ENCODE data around the gene POLR1E.
"Not testable (repeated sequence)": the region's sequence is repeated elsewhere in the genome, so short reads cannot be mapped to it uniquely, and the experiment has no call there.

POLR1E gene

DNA sequence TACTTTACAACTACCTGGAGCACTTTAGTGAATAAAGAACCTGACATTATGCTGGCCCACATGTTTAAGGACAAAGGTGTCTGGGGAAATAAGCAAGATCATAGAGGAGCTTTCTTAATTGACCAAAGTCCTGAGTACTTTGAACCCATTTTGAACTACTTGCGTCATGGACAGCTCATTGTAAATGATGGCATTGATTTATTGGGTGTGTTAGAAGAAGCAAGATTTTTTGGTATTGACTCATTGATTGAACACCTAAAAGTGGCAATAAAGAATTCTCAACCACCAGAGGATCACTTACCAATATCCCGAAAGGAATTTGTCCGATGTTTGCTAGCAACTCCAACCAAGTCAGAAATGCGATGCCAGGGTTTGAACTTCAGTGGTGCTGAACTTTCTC, 8.3 kb upstream of the POLR1E start:
- not testable (repeated sequence) for H3K9me3 Mint-ChIP-seq, H3K27ac Mint-ChIP-seq, H3K4me3 Mint-ChIP-seq, H3K36me3 Mint-ChIP-seq, H3K4me1 Mint-ChIP-seq
- H3K27me3 Mint-ChIP-seq: peaks cover 13% of the 10 kb centered on the region

DNA sequence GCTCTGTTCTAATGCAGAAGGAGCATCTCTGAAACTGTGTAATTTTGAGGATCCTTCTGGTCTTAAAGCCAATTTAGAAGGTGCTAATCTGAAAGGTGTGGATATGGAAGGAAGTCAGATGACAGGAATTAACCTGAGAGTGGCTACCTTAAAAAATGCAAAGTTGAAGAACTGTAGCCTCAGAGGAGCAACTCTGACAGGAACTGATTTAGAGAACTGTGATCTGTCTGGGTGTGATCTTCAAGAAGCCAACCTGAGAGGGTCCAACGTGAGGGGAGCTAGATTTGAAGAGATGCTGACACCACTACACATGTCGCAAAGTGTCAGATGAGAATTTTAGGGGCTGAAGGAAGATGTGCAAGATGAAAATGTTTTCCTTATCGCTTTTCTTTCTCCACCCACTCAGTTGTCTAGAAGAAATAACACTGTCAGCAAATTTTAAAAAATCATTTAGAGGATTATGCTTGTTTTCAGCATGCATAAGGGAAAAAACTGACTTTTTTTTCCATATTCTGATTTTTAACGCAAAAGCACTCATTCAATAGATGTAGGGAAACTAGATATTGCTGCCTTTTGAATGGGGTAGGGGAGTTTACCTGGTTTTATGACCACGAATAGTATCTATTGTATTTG, 7.6 kb upstream of the POLR1E start:
- H3K36me3 Mint-ChIP-seq, H3K27ac Mint-ChIP-seq, H3K4me1 Mint-ChIP-seq, H3K4me3 Mint-ChIP-seq, H3K9me3 Mint-ChIP-seq: not testable (repeated sequence)
- H3K27me3 Mint-ChIP-seq: peaks cover 13% of the 10 kb centered on the region

DNA sequence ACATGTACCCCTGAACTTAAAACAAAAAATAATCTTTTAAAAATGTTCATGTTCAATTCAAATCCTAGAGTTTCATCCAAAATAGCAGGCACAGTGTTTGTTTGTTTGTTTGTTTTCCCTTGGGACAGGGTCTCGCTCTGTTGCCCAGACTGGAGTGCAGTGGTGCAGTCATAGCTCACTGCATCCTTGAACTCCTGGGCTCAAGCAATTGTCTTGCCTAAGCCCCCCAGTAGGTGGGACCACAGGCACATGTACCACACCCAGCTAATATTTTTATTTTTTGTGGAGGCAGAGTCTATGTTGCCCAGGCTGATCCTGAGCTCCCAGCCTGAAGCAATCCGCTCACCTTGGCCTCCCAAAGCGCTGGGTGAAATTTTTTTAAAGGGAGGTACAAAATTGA, 5.0 kb upstream of the POLR1E start:
- H3K27me3 Mint-ChIP-seq: peaks cover 13% of the 10 kb centered on the region
- no peaks in the 10 kb centered on the region for H3K9me3 Mint-ChIP-seq
- no peak overlapping the region for H3K27ac Mint-ChIP-seq
- H3K4me3 Mint-ChIP-seq: no peak overlapping the region
- H3K4me1 Mint-ChIP-seq: peaks cover 10% of the 10 kb centered on the region
- no peaks in the 10 kb centered on the region for H3K36me3 Mint-ChIP-seq

DNA sequence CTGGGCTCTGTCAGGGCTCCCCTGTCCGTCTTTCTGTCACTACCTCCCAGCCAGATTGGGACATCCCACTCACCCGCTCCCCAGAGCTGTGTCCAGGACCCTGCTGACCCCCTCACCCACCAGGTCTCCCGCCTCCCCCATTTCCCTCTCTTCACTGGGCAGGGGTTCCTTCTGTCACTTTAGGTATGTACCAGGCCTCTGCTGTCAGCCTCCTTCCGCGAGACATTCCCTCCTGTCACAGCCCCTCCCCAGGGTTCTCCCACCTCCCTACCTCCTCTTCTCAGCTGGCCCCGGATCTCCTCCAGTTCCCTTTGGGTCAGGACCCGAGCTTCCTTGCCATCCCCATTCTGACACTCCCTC, 488 bp downstream of the POLR1E start:
- Mint-ChIP-seq H3K9me3 (no peaks in the 10 kb centered on the region), H3K27ac (peak overlapping the region; percentile 83), H3K27me3 (peaks cover 6% of the 10 kb centered on the region), H3K4me1 (peaks cover 46% of the 10 kb centered on the region), H3K4me3 (peak overlapping the region; percentile 93), H3K36me3 (peaks cover 7% of the 10 kb centered on the region)

DNA sequence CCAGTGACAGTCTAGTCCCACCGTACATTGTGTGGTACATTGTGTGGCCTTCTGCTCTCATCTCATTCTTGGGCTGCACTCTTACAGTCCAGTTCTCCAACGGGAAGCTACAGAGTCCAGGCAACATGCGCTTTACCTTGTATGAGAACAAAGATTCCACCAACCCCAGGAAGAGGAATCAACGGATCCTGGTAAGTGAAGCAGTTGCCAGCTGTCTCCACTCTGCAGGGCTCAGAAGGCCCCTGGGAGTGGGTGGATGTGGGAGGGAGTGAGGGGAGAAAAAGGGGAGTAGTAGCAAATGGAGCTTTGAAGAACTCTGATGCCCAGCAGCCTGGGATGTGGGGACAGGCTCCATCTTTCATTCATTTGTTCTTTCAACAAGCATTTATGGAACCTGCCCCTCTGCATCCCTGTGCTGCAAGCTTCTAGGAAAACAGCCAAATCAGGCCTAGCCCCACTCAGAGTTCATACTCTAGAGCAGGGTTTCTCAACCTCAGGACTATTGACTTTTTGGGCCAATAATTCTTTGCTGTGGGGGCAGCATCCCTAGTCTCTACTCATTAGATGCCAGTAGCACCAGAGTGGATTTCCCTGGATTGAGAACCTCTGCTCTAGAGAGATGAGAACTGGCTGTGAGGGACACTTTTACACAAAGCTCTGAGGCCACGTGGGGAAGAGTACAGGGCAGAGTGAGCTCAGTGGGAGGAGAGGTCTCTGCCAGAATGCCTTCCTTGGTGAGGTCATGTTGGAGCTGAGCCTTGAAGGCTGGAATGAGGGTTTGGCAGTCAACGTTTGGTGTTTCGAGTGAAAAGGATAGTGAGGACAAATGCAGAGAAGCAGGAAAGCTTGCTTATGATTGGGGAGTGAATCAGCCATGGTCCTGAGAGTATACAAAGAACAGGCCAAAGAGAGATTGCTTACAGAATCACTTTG, 1.1 kb downstream of the POLR1E start:
- no peaks in the 10 kb centered on the region for H3K27me3 Mint-ChIP-seq
- H3K9me3 Mint-ChIP-seq: no peaks in the 10 kb centered on the region
- peaks cover 49% of the 10 kb centered on the region for H3K4me1 Mint-ChIP-seq
- H3K27ac Mint-ChIP-seq: peak overlapping the region; percentile 83
- H3K4me3 Mint-ChIP-seq: peak overlapping the region; percentile 93
- H3K36me3 Mint-ChIP-seq: peaks cover 7% of the 10 kb centered on the region

DNA sequence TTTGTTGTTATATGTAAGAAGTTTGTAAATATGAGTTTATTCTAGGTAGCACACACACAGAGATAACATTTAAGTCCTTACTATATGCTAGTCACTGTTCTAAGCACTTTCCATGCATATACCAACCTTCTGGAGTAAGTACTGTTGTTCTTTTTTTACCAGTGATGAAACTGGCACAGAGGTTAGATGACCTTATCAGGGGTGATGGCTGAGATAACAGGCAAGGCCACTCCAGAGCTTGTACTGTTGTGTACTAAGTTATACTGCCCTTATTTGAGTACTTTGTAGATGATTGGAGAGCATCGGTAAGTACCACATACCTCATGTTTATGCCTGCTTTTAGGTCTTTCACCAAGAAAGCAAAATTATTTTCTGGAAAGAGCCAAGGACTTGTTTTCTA, 6.2 kb downstream of the POLR1E start:
- no peak overlapping the region for H3K4me3 Mint-ChIP-seq
- H3K36me3 Mint-ChIP-seq: peaks cover 19% of the 10 kb centered on the region
- H3K4me1 Mint-ChIP-seq: peaks cover 36% of the 10 kb centered on the region
- H3K27ac Mint-ChIP-seq: no peak overlapping the region
- H3K27me3 Mint-ChIP-seq: no peaks in the 10 kb centered on the region
- no peaks in the 10 kb centered on the region for H3K9me3 Mint-ChIP-seq

DNA sequence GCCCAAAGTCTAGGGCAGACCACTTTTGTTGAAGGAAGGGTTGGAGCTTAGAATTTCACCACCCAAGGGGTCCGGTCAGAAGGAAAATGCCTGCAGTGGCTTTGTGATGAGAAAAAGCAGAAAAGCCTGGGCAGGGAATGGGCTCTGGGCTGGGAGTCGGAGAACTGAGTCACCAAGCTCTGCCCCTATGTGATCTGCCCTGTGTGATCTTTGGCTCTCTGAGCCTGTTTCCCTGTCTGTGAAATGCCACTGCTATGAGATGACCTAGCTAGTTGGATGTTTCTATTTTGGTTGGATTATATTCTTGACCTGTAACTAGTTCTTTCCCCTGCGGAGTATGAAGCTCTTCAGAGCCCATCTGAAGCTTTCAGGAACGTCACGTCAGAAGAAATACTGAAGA, 9.8 kb downstream of the POLR1E start:
- H3K9me3 Mint-ChIP-seq: no peaks in the 10 kb centered on the region
- peaks cover 18% of the 10 kb centered on the region for H3K36me3 Mint-ChIP-seq
- no peak overlapping the region for H3K27ac Mint-ChIP-seq
- peaks cover 11% of the 10 kb centered on the region for H3K4me1 Mint-ChIP-seq
- no peaks in the 10 kb centered on the region for H3K27me3 Mint-ChIP-seq
- H3K4me3 Mint-ChIP-seq: no peak overlapping the region

DNA sequence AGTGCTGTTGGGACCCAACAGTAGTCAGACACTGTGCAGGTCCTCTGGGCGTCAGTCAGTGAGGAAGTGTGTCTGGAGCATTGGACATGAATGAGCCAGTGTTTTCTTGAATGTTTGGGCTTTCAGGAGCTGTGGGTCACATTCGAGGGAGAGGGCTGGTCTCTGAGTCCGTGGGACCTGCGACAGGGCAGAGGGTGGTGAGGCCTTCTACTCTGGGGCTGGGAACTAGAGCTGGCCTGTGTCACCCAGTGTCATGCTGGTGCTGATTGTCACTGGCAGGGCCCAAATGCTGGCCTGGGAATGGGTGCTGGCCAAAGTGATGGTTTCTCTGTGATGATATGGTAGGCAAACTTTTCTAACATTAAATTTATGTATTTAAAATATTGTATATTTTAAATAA, 10.3 kb downstream of the POLR1E start:
- Mint-ChIP-seq H3K4me1 (peaks cover 6% of the 10 kb centered on the region), H3K27me3 (no peaks in the 10 kb centered on the region), H3K9me3 (no peaks in the 10 kb centered on the region), H3K4me3 (no peak overlapping the region), H3K36me3 (peaks cover 18% of the 10 kb centered on the region), H3K27ac (no peak overlapping the region)

DNA sequence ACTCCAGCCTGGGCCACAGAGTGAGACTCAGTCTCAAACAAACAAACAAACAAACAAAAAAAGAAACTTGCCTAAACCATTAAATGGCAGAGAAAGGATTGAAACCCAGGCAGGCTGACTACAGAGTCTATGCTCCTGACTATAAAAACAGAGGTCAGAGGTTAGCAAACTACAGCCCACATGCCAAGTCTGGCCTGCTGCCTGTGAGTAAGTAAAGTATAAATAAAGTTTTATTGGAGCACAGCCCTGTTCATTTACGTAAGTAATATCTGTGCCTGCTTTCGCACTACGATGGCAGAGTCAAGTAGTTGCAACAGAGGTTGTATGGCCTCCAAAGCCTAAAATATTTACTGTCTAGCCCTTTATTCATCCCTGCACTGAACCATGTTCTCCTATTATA, 11.6 kb downstream of the POLR1E start:
- Mint-ChIP-seq H3K27ac (no peak overlapping the region), H3K4me3 (no peak overlapping the region), H3K27me3 (no peaks in the 10 kb centered on the region)

DNA sequence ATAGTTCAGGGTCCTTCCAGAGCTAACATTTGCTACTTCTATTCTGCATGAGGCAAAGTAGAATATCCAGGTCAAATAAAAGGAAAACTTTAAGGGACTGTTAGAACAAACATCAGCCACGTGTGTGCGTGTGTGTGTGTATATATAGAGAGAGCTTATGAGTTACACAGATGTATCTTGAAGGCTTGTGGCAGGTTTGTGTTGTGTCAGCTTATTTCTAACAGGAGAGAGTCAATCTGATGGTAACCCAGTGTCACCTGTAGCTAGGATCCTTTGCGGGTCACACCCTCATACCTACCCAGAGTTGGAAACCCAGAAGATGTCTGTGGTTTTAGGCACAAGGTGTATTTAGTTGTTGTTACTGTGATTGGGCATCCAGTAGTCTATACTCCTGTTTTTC, 12.7 kb downstream of the POLR1E start:
- H3K4me3 Mint-ChIP-seq: no peak overlapping the region
- H3K4me1 Mint-ChIP-seq: peaks cover 6% of the 10 kb centered on the region
- H3K27me3 Mint-ChIP-seq: no peaks in the 10 kb centered on the region
- H3K27ac Mint-ChIP-seq: no peak overlapping the region
- peaks cover 21% of the 10 kb centered on the region for H3K36me3 Mint-ChIP-seq
- H3K9me3 Mint-ChIP-seq: no peaks in the 10 kb centered on the region

More for the DNA sequence above, 11.6 kb downstream of the POLR1E start:
- no peaks in the 10 kb centered on the region for H3K9me3 Mint-ChIP-seq
- peaks cover 22% of the 10 kb centered on the region for H3K36me3 Mint-ChIP-seq
- H3K4me1 Mint-ChIP-seq: no peaks in the 10 kb centered on the region

DNA sequence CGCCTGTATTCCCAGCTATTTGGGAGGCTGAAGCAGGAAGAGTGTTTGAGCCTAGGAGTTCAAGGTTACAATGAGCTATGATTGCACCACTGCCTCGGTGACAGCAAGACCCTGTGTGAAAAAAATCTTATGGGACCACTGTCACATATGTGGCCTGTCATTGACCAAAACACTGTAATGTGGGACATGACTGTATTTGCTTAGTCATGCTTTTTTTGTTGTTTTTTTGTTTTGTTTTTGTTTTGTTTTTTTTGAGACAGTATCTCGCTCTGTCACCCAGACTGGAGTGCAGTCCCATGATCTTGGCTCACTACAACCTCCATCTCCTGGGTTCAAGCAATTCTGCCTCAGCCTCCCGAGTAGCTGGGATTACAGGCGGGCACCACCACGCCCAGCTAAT, 13.5 kb downstream of the POLR1E start:
- Mint-ChIP-seq H3K27ac (no peak overlapping the region), H3K9me3 (no peaks in the 10 kb centered on the region), H3K27me3 (no peaks in the 10 kb centered on the region), H3K4me1 (peaks cover 10% of the 10 kb centered on the region), H3K4me3 (no peak overlapping the region), H3K36me3 (peaks cover 22% of the 10 kb centered on the region)

DNA sequence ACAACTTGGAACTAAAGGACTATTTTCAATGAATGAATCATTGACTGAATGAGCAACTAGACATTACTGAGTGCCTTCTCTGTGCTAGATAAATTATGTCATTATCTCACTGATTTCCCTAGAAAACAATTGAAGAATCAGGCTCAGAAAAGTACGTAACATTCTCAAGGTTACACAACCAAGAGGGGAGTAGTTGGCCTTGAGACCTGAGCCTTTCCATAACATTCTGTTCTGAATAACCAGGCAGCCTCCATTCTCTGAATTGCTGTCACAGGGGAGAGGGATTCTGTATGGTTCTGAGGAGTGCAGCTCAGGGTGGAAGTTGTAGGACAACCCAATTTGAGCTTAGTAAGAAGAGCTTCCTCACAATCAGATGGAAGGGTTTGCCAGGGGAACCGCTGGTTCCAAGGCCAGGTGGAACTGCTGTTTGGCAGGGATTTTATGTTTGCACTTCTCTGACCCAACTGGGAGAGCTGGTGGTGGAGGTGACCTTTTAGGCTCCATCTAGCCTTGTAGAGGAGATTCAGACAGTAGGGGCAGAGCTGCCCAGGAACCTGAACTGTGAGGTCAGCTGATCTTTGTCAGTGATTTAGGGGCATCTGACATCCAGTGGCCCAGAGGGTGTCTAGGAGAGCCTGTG, 16.3 kb downstream of the POLR1E start:
- Mint-ChIP-seq H3K36me3 (peaks cover 15% of the 10 kb centered on the region), H3K4me3 (no peak overlapping the region), H3K27me3 (no peaks in the 10 kb centered on the region), H3K4me1 (peaks cover 18% of the 10 kb centered on the region), H3K27ac (peak overlapping the region; percentile 59), H3K9me3 (no peaks in the 10 kb centered on the region)

DNA sequence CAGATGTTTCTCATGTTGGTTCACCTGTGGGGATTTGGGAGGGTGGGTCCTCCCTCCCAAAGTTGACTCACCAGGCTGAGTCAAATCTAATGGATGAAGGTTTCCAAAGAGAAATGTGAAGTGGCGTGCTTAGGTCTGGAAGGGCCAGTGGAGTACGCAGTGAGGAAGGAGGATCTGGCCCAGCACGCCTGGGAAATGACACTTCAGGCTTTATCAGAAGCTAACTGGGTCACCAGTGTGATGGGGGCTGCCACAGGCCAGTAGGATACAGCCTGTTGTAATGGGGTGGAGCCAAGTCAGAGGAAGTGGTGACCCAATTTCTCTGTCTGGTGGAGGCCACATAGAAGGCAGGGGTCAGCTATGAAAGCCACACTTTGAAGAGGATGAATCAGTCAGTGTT, 18.0 kb downstream of the POLR1E start:
- peak overlapping the region; percentile 43 for H3K27ac Mint-ChIP-seq
- H3K36me3 Mint-ChIP-seq: peaks cover 11% of the 10 kb centered on the region
- H3K27me3 Mint-ChIP-seq: no peaks in the 10 kb centered on the region

DNA sequence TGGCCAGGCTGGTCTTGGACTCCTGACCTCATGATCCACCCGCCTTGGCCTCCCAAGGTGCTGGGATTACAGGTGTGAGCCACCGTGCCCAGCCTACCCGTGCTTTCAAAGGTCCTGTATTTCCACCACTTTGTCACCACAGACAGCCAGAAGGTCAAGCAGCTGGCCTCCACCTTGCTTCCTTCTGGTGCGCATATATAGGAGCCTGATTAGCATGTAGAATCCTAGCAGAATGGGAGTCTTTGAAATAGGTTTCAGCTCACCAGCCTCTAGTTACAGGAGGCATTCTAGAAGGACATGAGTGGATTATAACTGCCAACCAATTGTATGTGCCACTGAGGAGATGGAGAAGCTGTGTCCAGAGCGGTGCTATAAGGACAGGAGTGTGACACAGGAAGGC, 18.9 kb downstream of the POLR1E start:
- H3K36me3 Mint-ChIP-seq: peaks cover 10% of the 10 kb centered on the region
- H3K27ac Mint-ChIP-seq: no peak overlapping the region
- no peaks in the 10 kb centered on the region for H3K27me3 Mint-ChIP-seq
- peaks cover 18% of the 10 kb centered on the region for H3K4me1 Mint-ChIP-seq
- H3K9me3 Mint-ChIP-seq: no peaks in the 10 kb centered on the region
- no peak overlapping the region for H3K4me3 Mint-ChIP-seq

More for the DNA sequence above, 18.0 kb downstream of the POLR1E start:
- Mint-ChIP-seq H3K4me1 (peaks cover 18% of the 10 kb centered on the region), H3K9me3 (no peaks in the 10 kb centered on the region), H3K4me3 (peak overlapping the region; percentile 3)

DNA sequence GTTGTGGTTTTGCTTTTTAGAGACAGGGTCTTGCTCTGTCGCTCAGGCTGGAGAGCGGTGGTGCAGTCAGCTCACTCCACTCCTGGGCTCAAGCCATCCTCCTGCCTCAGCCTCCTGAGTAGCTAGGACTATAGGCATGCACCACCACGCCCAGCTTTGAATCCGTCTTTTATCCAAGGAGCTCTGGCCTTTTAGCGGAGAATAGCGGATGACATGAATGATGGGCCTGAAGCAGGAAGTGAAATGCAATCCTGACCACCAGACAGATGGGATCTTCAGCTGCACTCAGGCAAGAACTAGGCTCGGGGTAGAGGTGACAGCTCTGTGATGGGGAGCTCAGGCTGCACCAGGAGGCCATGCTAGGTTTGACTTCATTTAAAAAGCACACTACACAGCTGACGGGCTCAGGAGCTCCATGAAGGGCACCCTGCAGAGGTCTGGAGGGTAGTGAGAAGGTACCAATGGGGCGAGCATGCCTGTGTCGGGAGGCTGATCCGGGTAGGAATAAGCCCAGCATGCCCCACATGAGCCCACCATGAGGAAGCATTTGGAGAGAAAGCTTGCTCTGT, 21.9 kb downstream of the POLR1E start:
- H3K9me3 Mint-ChIP-seq: no peaks in the 10 kb centered on the region
- H3K4me1 Mint-ChIP-seq: peaks cover 18% of the 10 kb centered on the region
- peaks cover 4% of the 10 kb centered on the region for H3K36me3 Mint-ChIP-seq
- H3K27me3 Mint-ChIP-seq: no peaks in the 10 kb centered on the region
- no peak overlapping the region for H3K4me3 Mint-ChIP-seq
- H3K27ac Mint-ChIP-seq: peak overlapping the region; percentile 17

All from activated naive CD4-positive, alpha-beta T cell treated with anti-CD3 and anti-CD28 coated beads, Interleukin-2, amount 50 U/mL, for 24 hours (primary cell).